ENCODE results near the gene VMP1. TPM values are rescaled to one million over a fixed set of nuclear protein-coding genes. Genes with fewer than 3 reads are reported as not detected.

The VMP1 gene
- total RNA-seq, 1 experiment from 2014 or later = 72.8 TPM

DNA sequence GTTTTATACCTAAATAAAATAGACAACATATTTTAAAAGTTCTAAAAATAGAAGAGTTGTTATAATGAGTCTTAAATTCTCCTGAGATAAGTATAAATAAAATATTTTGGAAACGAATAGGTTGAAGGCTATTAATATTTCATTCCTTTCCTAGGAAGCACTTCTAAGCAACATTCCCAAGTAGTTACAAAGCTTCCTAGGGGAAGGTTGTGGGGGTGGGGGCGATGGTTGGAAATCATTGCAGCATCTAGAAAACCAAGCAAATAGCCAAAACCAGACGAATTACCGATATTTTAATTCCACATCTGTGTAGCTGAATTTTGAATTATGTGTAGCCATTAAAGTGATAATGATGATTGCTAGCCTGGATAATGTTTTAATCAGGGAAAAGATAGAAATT is 27.1 kb upstream of the VMP1 start:
- H3K4me1 Mint-ChIP-seq = no peaks in the 10 kb centered on the region
- no peak overlapping the region for H3K4me3 Mint-ChIP-seq
- ATAC-seq (no peak), DNase-seq (ENCODE audit: low spot score) (no peak)
- peaks cover 82% of the 10 kb centered on the region for H3K36me3 Mint-ChIP-seq
- H3K27ac Mint-ChIP-seq = no peak overlapping the region
- H3K27me3 Mint-ChIP-seq (ENCODE audit: low read depth) = no peaks in the 10 kb centered on the region
- H3K9me3 Mint-ChIP-seq = no peaks in the 10 kb centered on the region
- POLR2A ChIA-PET = no interaction called here
- no peak for TF ChIP-seq ZNF671 (CRISPR knock-in tag; IDR thresholded peaks at IDR 0.05)
- TF ChIP-seq FOXP1 (CRISPR knock-in tag; IDR thresholded peaks at IDR 0.05; ENCODE audit: borderline replicate concordance) = no peak
- TF ChIP-seq GRHL2 (CRISPR knock-in tag; IDR thresholded peaks at IDR 0.05; ENCODE audit: insufficient replicate concordance, severe bottlenecking) = no peak
- TF ChIP-seq ZNF219 (CRISPR knock-in tag; IDR thresholded peaks at IDR 0.05; ENCODE audit: borderline replicate concordance) = no peak
- no peak for TF ChIP-seq HMGXB4 (CRISPR knock-in tag; IDR thresholded peaks at IDR 0.05)
- TF ChIP-seq ZNF121 (CRISPR knock-in tag; IDR thresholded peaks at IDR 0.05) = no peak
- TF ChIP-seq AR (CRISPR knock-in tag; IDR thresholded peaks at IDR 0.05) = no peak
- TF ChIP-seq USF2 (CRISPR knock-in tag; IDR thresholded peaks at IDR 0.05) = no peak
- no peak for TF ChIP-seq MYBL2 (CRISPR knock-in tag; IDR thresholded peaks at IDR 0.05)
- TF ChIP-seq, protein P1, sequence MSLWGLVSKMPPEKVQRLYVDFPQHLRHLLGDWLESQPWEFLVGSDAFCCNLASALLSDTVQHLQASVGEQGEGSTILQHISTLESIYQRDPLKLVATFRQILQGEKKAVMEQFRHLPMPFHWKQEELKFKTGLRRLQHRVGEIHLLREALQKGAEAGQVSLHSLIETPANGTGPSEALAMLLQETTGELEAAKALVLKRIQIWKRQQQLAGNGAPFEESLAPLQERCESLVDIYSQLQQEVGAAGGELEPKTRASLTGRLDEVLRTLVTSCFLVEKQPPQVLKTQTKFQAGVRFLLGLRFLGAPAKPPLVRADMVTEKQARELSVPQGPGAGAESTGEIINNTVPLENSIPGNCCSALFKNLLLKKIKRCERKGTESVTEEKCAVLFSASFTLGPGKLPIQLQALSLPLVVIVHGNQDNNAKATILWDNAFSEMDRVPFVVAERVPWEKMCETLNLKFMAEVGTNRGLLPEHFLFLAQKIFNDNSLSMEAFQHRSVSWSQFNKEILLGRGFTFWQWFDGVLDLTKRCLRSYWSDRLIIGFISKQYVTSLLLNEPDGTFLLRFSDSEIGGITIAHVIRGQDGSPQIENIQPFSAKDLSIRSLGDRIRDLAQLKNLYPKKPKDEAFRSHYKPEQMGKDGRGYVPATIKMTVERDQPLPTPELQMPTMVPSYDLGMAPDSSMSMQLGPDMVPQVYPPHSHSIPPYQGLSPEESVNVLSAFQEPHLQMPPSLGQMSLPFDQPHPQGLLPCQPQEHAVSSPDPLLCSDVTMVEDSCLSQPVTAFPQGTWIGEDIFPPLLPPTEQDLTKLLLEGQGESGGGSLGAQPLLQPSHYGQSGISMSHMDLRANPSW (CRISPR knock-in tag; conservative IDR thresholded peaks at IDR 0.05; ENCODE audit: low read depth) = no peak
- TF ChIP-seq NFATC4 (CRISPR knock-in tag; IDR thresholded peaks at IDR 0.05) = no peak
- no peak for TF ChIP-seq SOX15 (CRISPR knock-in tag; IDR thresholded peaks at IDR 0.05)
- TF ChIP-seq, protein P2, sequence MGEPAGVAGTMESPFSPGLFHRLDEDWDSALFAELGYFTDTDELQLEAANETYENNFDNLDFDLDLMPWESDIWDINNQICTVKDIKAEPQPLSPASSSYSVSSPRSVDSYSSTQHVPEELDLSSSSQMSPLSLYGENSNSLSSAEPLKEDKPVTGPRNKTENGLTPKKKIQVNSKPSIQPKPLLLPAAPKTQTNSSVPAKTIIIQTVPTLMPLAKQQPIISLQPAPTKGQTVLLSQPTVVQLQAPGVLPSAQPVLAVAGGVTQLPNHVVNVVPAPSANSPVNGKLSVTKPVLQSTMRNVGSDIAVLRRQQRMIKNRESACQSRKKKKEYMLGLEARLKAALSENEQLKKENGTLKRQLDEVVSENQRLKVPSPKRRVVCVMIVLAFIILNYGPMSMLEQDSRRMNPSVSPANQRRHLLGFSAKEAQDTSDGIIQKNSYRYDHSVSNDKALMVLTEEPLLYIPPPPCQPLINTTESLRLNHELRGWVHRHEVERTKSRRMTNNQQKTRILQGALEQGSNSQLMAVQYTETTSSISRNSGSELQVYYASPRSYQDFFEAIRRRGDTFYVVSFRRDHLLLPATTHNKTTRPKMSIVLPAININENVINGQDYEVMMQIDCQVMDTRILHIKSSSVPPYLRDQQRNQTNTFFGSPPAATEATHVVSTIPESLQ (CRISPR knock-in tag; IDR thresholded peaks at IDR 0.05) = no peak
- no peak for TF ChIP-seq NFE2L1 (CRISPR knock-in tag; IDR thresholded peaks at IDR 0.05)
- TF ChIP-seq IRF2 (CRISPR knock-in tag; IDR thresholded peaks at IDR 0.05; ENCODE audit: borderline replicate concordance, low read depth) = no peak
- CTCF ChIA-PET = no interaction called here

- ATAC-seq (no peak), DNase-seq (ENCODE audit: low spot score) (no peak)
- Mint-ChIP-seq H3K4me3 (no peak overlapping the region), H3K9me3 (no peaks in the 10 kb centered on the region), H3K4me1 (no peaks in the 10 kb centered on the region), H3K27me3 (ENCODE audit: low read depth) (no peaks in the 10 kb centered on the region), H3K27ac (no peak overlapping the region), H3K36me3 (peaks cover 81% of the 10 kb centered on the region)
- ChIA-PET POLR2A (no interaction called here), CTCF (interaction anchor here (1.3 kb wide), 1 partner anchor 354 kb away, joined by 3 read pairs; no protein-coding TSS in a partner anchor)
- no peak for TF ChIP-seq NR3C1 (CRISPR knock-in tag; conservative IDR thresholded peaks at IDR 0.05; ENCODE audit: low read depth)
These were observed 24.2 kb upstream of the VMP1 start for GRCh38 chr17:59683283-59683682.

Measured in WTC11 (cell line).